Activated naive CD4-positive, alpha-beta T cell treated with Interleukin-2 at 50 U/mL for 16 hours (primary cell): ENCODE results near the gene DMBT1.

ENCODE experiments used
- DNase-seq: peaks from one replicate; pipeline ENCODE4 v3.0.0-alpha.2; 2020

DMBT1 gene

DNA sequence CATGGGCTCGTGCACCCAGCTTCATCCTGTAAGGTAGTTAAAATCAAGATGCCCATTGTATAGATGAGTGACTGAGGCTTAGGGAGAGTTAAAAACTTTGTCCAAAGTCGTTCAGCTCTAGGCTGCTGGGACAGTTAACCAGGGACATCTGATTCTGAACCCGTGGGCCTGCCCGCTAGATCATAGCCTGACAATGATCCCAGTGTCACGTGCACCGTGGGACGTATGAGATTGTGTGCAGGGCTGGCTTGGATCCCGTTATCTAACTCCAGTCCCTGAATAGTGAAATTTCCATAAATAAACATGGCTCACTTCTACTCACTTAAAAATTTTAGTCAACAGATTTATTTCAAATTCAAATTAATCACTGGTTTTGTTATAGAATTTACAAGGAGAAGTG, 114.2 kb downstream of the DMBT1 start:
- DNase-seq = no peak

DNA sequence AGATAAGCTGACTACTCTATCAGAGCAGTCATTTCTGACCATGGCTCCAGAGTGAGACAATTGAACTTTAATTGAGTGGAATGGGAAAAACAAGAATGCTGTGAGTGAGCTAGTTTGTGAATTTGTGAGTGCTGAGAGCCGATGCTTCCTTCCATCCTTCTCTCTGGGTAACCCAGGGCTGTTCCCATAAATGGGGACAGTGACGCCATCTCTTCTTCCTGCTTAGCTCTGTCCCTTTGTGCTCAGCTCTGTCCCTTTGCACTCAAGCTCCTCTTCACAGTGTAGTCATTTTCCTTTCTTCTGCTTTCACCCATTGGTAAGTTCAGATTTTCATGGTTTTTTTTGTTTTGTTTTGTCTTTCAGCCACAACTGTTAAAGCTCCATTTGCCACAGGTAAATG, 114.7 kb downstream of the DMBT1 start:
- DNase-seq = no peak

DNA sequence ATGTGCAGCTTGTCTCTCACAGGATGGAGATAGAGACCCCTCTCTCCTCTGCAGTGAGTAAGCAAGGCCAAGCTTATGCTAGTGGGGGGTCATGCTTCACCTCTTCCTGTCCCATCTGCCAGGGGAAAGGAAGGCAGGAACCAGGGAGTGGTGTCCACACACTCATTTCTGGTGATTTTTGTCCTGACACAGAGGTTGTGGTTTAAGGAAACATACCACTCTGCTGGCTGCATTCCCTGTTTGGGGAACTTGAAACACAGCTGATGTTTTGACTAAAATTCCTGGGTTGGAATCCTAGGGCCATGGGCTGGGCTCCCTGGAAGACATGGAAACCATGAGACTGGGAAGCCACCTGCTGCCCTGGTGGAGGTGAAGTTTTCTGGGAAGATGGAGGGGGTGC, 117.7 kb downstream of the DMBT1 start:
- no peak for DNase-seq

DNA sequence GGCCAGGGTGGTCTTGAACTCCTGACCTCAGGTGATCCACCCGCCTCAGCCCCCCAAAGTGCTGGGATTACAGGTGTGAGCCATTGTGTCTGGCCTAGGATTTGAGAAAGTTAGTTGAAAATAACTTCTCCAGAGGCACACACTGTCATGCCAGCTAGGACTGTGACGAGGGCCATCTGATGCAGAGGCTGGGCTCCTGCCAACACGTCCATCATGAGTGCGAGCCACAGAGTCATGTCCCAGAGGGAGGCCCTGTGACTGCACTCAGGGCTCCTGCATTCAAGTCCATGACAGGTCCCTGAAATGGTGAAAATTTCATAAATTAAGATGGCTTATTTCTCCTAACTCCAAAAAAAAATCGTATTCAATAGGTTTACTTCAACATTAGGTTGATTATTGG, 122.0 kb downstream of the DMBT1 start:
- no peak for DNase-seq

DNA sequence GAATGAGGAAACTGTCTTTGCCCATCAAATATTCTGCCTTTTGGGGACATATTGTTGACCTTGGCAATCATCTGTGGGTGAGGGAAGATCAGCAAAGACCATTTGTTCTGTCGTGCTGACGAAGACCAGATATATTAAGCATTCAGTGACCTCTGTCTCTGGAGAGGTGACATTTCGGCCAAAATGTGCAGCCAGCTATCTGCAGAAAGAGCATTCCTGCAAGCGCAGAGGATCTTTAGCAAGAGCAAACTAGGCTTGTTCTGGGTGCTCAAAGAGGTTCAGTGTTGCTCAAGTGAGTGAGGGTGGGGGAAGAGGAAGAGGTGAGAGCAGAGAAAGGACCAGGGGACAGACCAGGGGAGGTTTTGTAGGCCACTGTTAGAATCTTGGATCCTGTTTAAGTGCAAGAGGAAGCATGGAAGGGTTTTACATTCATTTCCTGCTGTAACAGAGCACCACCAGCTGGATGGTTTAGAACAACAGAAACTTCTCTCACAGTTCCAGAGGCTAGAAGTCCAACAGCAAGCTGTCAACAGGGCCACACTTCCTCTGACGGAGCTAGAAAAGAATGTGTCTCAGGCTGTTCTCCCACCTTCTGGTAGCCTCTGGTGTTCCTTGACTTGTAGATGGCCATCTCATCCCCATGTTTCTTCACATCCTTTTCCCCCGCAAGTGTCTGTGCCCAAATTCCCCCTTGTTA, 127.9 kb downstream of the DMBT1 start:
- DNase-seq = no peak

DNA sequence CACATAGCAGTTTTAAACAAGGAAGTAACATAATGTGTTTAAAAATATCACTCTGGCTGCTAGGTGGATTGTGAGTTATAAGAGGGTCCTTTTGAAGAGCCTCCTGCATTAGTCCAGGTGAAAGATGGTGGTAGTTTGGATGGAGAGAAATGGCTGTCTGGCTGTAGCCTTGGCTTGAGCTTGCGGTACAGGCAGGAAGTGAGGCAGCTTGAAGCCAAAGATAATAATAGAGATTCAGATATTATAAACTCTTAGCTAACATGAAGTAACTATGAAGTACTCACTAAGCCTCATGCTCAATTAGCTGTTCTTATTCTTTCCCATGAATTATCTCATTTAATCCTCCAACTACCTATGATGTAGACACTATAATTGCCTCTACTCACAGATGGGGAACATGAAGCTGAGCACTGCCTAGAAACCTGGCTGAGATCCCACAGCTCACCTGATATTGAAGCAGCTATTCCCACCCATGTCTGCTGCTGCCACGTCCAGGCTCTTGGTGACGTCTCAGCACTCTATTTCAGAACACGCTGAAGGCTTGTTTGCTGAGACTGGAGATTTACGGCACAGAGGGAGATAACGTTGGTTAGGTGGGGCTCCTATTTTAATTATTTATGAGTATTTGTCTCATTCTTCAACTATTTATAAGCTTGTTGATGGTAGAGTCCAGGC, 128.7 kb downstream of the DMBT1 start:
- DNase-seq = no peak

DNA sequence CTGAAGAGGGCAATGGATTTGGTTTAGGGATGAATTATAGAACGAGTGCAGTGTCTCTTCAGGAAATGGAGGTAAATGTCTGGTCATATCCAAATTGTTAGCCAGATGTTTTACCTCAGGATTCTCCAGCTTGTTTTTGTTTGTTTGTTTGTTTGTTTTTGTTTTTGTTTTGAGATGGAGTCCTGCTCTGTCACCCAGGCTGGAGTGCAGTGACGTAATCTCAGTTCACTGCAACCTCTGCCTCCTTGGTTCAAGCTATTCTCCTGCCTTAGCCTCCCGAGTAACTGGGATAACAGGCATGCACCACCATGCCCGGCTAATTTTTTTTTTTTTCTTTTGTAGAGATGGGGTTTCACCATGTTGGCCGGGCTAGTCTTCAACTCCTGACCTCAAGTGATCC, 132.2 kb downstream of the DMBT1 start:
- DNase-seq = no peak
